ENCODE measurements around the gene CCDC170.

DNA sequence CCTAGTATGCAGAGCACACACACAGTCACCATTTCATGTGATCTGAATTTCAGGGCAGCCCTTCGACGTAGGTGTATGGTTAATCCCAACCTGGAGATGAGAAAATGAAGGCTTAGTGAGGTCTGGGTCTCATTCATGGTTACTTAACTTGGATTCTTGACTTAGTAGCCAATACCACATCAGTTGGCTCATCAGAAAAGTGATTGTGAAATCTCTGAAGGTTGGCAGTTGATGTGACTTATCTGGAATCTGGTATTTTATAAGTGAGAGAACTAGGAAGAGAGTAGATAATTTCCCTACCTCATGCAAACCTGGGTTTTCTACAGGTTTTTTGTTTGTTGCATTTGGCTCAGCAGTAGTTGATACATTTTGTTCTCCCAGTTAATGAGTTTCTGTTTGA lies 123.7 kb downstream of the CCDC170 start:
- TF ChIP-seq POLR2A (IDR thresholded peaks at IDR 0.05; ENCODE audit: low read depth, low read length) (no peak), POLR2AphosphoS5 (IDR thresholded peaks at IDR 0.05; ENCODE audit: low read depth, low read length) (no peak)
